GM19372 (cell line): Measurements from ENCODE around the gene BCAS3.

Source experiments
- ATAC-seq: cut with Tn5 transposase; IDR thresholded peaks from one replicate; pipeline ENCODE4 v1.9.1; 2021; ENCODE audit warnings: mild to moderate bottlenecking, low read depth, moderate library complexity; ENCODE audit not compliant: unreplicated experiment

The BCAS3 gene

GRCh38 chr17:61047515-61047914 is 369.9 kb downstream of the BCAS3 start:
- no peak for ATAC-seq

GRCh38 chr17:61048376-61049106 is 370.9 kb downstream of the BCAS3 start:
- no peak for ATAC-seq

- no peak for ATAC-seq
These were observed 375.8 kb downstream of the BCAS3 start for GRCh38 chr17:61053469-61053868.

GRCh38 chr17:61054436-61054835 is 376.8 kb downstream of the BCAS3 start:
- no peak for ATAC-seq

GRCh38 chr17:61057257-61057656 is 379.6 kb downstream of the BCAS3 start:
- no peak for ATAC-seq

- ATAC-seq: no peak
These were observed 380.4 kb downstream of the BCAS3 start for GRCh38 chr17:61058066-61058465.

GRCh38 chr17:61063528-61063927 is 385.9 kb downstream of the BCAS3 start:
- peak; percentile 63 for ATAC-seq

GRCh38 chr17:61064087-61064951 is 386.7 kb downstream of the BCAS3 start:
- peak; percentile 23 for ATAC-seq

- no peak for ATAC-seq
These were observed 387.7 kb downstream of the BCAS3 start for GRCh38 chr17:61065263-61065773.

- no peak for ATAC-seq
These were observed 388.4 kb downstream of the BCAS3 start for GRCh38 chr17:61066062-61066461.

- ATAC-seq: no peak
These were observed 393.0 kb downstream of the BCAS3 start for GRCh38 chr17:61070649-61071048.

- no peak for ATAC-seq
These were observed 395.0 kb downstream of the BCAS3 start for GRCh38 chr17:61072648-61073047.

- no peak for ATAC-seq
These were observed 395.5 kb downstream of the BCAS3 start for GRCh38 chr17:61073131-61073530.

GRCh38 chr17:61073799-61074513 is 396.3 kb downstream of the BCAS3 start:
- no peak for ATAC-seq

- no peak for ATAC-seq
These were observed 398.3 kb downstream of the BCAS3 start for GRCh38 chr17:61075988-61076387.

- ATAC-seq: no peak
These were observed 399.0 kb downstream of the BCAS3 start for GRCh38 chr17:61076621-61077031.

- ATAC-seq: no peak
These were observed 404.3 kb downstream of the BCAS3 start for GRCh38 chr17:61081959-61082358.

- no peak for ATAC-seq
These were observed 406.6 kb downstream of the BCAS3 start for GRCh38 chr17:61084260-61084659.

GRCh38 chr17:61087024-61087423 is 409.4 kb downstream of the BCAS3 start:
- ATAC-seq: no peak

GRCh38 chr17:61088556-61088955 is 410.9 kb downstream of the BCAS3 start:
- ATAC-seq: no peak

GRCh38 chr17:61091096-61091495 is 413.4 kb downstream of the BCAS3 start:
- ATAC-seq: no peak
